BLaER1 (cell line): ENCODE data around the gene GBE1.

Source experiments
- H3K27ac ChIP-seq: shearing (Covaris generic); formaldehyde crosslinking; 2 replicates; pipeline ENCODE4 v1.8.1; 2022
- H3K27me3 ChIP-seq: shearing (Covaris generic); formaldehyde crosslinking; 2 replicates; pipeline ENCODE4 v1.8.1; 2022
- H3K36me3 ChIP-seq: shearing (Covaris generic); formaldehyde crosslinking; 2 replicates; pipeline ENCODE4 v1.8.1; 2022
- H3K4me1 ChIP-seq: shearing (Covaris generic); formaldehyde crosslinking; 2 replicates; pipeline ENCODE4 v1.8.1; 2022
- H3K4me2 ChIP-seq: shearing (Covaris generic); formaldehyde crosslinking; 2 replicates; pipeline ENCODE4 v1.8.1; 2022
- H3K4me3 ChIP-seq: shearing (Covaris generic); formaldehyde crosslinking; 2 replicates; pipeline ENCODE4 v1.8.1; 2022
- H3K9ac ChIP-seq: shearing (Covaris generic); formaldehyde crosslinking; 2 replicates; pipeline ENCODE4 v1.8.1; 2022
- H3K9me3 ChIP-seq: shearing (Covaris generic); formaldehyde crosslinking; 2 replicates; pipeline ENCODE4 v1.8.1; 2022
- H4K20me1 ChIP-seq: shearing (Covaris generic); formaldehyde crosslinking; 2 replicates; pipeline ENCODE4 v1.8.1; 2022
- Cebpa-rat ChIP-seq: shearing (Covaris generic); IDR thresholded peaks from 2 replicates; pipeline ENCODE4 v1.8.1; 2022

GBE1 gene

GRCh38 chr3:81676706-81677456 lies 84.6 kb downstream of the GBE1 start:
- no peaks in the 10 kb centered on the region for H3K9me3 ChIP-seq
- no peak overlapping the region for H3K4me3 ChIP-seq
- no peak overlapping the region for H3K27ac ChIP-seq

GRCh38 chr3:81674690-81675089 lies 86.8 kb downstream of the GBE1 start:
- Histone ChIP-seq H4K20me1 (no peaks in the 10 kb centered on the region), H3K4me3 (no peak overlapping the region), H3K9me3 (no peaks in the 10 kb centered on the region), H3K9ac (no peak overlapping the region), H3K4me1 (no peaks in the 10 kb centered on the region), H3K4me2 (no peak overlapping the region), H3K27ac (no peak overlapping the region), H3K27me3 (no peaks in the 10 kb centered on the region), H3K36me3 (peaks cover 10% of the 10 kb centered on the region; the same call in 1 of the 2 replicates)
- no peak for TF ChIP-seq Cebpa-rat

More at GRCh38 chr3:81676706-81677456, 84.6 kb downstream of the GBE1 start:
- H3K36me3 ChIP-seq, result peaks cover 21% of the 10 kb centered on the region
- no peaks in the 10 kb centered on the region for H3K4me1 ChIP-seq
- no peak for TF ChIP-seq Cebpa-rat
- no peak overlapping the region for H3K9ac ChIP-seq
- no peaks in the 10 kb centered on the region for H3K27me3 ChIP-seq
- H4K20me1 ChIP-seq, result no peaks in the 10 kb centered on the region
- no peak overlapping the region for H3K4me2 ChIP-seq

- Histone ChIP-seq H3K36me3 (peaks cover 20% of the 10 kb centered on the region), H3K4me1 (no peaks in the 10 kb centered on the region), H3K27ac (no peak overlapping the region), H3K4me3 (no peak overlapping the region), H3K4me2 (no peak overlapping the region), H3K27me3 (no peaks in the 10 kb centered on the region), H4K20me1 (peaks cover 13% of the 10 kb centered on the region), H3K9ac (no peak overlapping the region), H3K9me3 (no peaks in the 10 kb centered on the region)
- TF ChIP-seq Cebpa-rat, result no peak
These were observed 93.2 kb downstream of the GBE1 start for GRCh38 chr3:81668283-81668682.

- Histone ChIP-seq H3K4me2 (no peak overlapping the region), H4K20me1 (peaks cover 19% of the 10 kb centered on the region), H3K4me1 (no peaks in the 10 kb centered on the region), H3K4me3 (no peak overlapping the region), H3K27me3 (no peaks in the 10 kb centered on the region), H3K9me3 (no peaks in the 10 kb centered on the region), H3K36me3 (peaks cover 25% of the 10 kb centered on the region), H3K9ac (no peak overlapping the region), H3K27ac (no peak overlapping the region)
- TF ChIP-seq Cebpa-rat, result no peak
These were observed 94.8 kb downstream of the GBE1 start for GRCh38 chr3:81666502-81667121.

- no peaks in the 10 kb centered on the region for H3K27me3 ChIP-seq
- no peak overlapping the region for H3K9ac ChIP-seq
- H3K4me1 ChIP-seq, result no peaks in the 10 kb centered on the region
- no peak overlapping the region for H3K4me3 ChIP-seq
- no peak overlapping the region for H3K27ac ChIP-seq
- no peak for TF ChIP-seq Cebpa-rat
- no peaks in the 10 kb centered on the region for H3K9me3 ChIP-seq
- H4K20me1 ChIP-seq, result peaks cover 31% of the 10 kb centered on the region
- H3K4me2 ChIP-seq, result no peak overlapping the region
- H3K36me3 ChIP-seq, result peaks cover 15% of the 10 kb centered on the region
These were observed 98.3 kb downstream of the GBE1 start for GRCh38 chr3:81663114-81663513.

GRCh38 chr3:81660036-81660435 lies 101.4 kb downstream of the GBE1 start:
- Histone ChIP-seq H3K27ac (no peak overlapping the region), H3K9me3 (no peaks in the 10 kb centered on the region), H3K36me3 (peaks cover 17% of the 10 kb centered on the region; the same call in 1 of the 2 replicates), H3K4me3 (no peak overlapping the region), H3K9ac (no peak overlapping the region), H3K4me1 (no peaks in the 10 kb centered on the region), H4K20me1 (peaks cover 23% of the 10 kb centered on the region), H3K4me2 (no peak overlapping the region), H3K27me3 (no peaks in the 10 kb centered on the region)
- no peak for TF ChIP-seq Cebpa-rat

- no peak overlapping the region for H3K4me3 ChIP-seq
These were observed 103.0 kb downstream of the GBE1 start for GRCh38 chr3:81658322-81658997.

GRCh38 chr3:81651139-81651538 lies 110.3 kb downstream of the GBE1 start:
- Histone ChIP-seq H3K27ac (no peak overlapping the region), H3K27me3 (no peaks in the 10 kb centered on the region), H3K4me2 (no peak overlapping the region), H3K9ac (no peak overlapping the region), H4K20me1 (no peaks in the 10 kb centered on the region), H3K9me3 (no peaks in the 10 kb centered on the region), H3K4me3 (no peak overlapping the region), H3K4me1 (no peaks in the 10 kb centered on the region), H3K36me3 (peaks cover 22% of the 10 kb centered on the region; the same call in 1 of the 2 replicates)
- TF ChIP-seq Cebpa-rat, result no peak

More at GRCh38 chr3:81658322-81658997, 103.0 kb downstream of the GBE1 start:
- Histone ChIP-seq H3K36me3 (peaks cover 15% of the 10 kb centered on the region; the same call in 1 of the 2 replicates), H3K9ac (no peak overlapping the region), H4K20me1 (peaks cover 20% of the 10 kb centered on the region), H3K4me2 (no peak overlapping the region), H3K27me3 (no peaks in the 10 kb centered on the region), H3K27ac (no peak overlapping the region), H3K9me3 (no peaks in the 10 kb centered on the region), H3K4me1 (no peaks in the 10 kb centered on the region)
- TF ChIP-seq Cebpa-rat, result no peak

GRCh38 chr3:81650187-81650586 lies 111.3 kb downstream of the GBE1 start:
- Histone ChIP-seq H3K9ac (no peak overlapping the region), H3K36me3 (peaks cover 29% of the 10 kb centered on the region), H3K4me1 (no peaks in the 10 kb centered on the region), H4K20me1 (no peaks in the 10 kb centered on the region), H3K4me2 (no peak overlapping the region), H3K27ac (no peak overlapping the region), H3K27me3 (no peaks in the 10 kb centered on the region), H3K9me3 (no peaks in the 10 kb centered on the region), H3K4me3 (no peak overlapping the region)
- no peak for TF ChIP-seq Cebpa-rat

GRCh38 chr3:81645248-81645647 lies 116.2 kb downstream of the GBE1 start:
- no peak overlapping the region for H3K4me2 ChIP-seq
- peaks cover 45% of the 10 kb centered on the region for H3K36me3 ChIP-seq
- no peaks in the 10 kb centered on the region for H3K4me1 ChIP-seq
- H3K9me3 ChIP-seq, result no peaks in the 10 kb centered on the region
- H3K9ac ChIP-seq, result no peak overlapping the region
- no peak overlapping the region for H3K4me3 ChIP-seq
- no peak overlapping the region for H3K27ac ChIP-seq
- H3K27me3 ChIP-seq, result no peaks in the 10 kb centered on the region
- TF ChIP-seq Cebpa-rat, result no peak
- no peaks in the 10 kb centered on the region for H4K20me1 ChIP-seq
